Activated naive CD4-positive, alpha-beta T cell treated with anti-CD3 and anti-CD28 coated beads, Interleukin-2, amount 50 U/mL, for 72 hours (primary cell): ENCODE measurements around the gene MMP23B. TPM values are rescaled to one million over a fixed set of nuclear protein-coding genes. Genes with fewer than 3 reads are reported as not detected.
"Not testable (repeated sequence)": the region's sequence is repeated elsewhere in the genome, so short reads cannot be mapped to it uniquely, and the experiment has no call there.

ENCODE experiments used
- ATAC-seq, 2 donors: fragments of 150-1000 bp; cut with Tn5 transposase; 2 replicates each; pipeline ENCODE4 v1.10.0; 2021; ENCODE audit warnings: mild to moderate bottlenecking in 2 of 2, moderate library complexity in 2 of 2
- DNase-seq, 2 donors: peaks; one replicate each; pipeline ENCODE4 v3.0.0; 2021 to 2022; ENCODE audit warnings: low spot score in 2 of 2
- H3K27ac Mint-ChIP-seq, 2 donors: one replicate each; pipeline ENCODE4 v1.8.0; 2022; ENCODE audit warnings: mild to moderate bottlenecking in 2 of 2, mixed read lengths in 2 of 2
- H3K36me3 Mint-ChIP-seq, 2 donors: one replicate each; pipeline ENCODE4 v1.8.0; 2022; ENCODE audit warnings: mixed read lengths in 2 of 2
- H3K9me3 Mint-ChIP-seq, 2 donors: one replicate each; pipeline ENCODE4 v1.8.0; 2022; ENCODE audit warnings: mixed read lengths in 2 of 2
- total RNA-seq, 2 donors: library from RNA; stranded (reverse); gene quantifications; one replicate each; pipeline ENCODE4 v1.2.3, GENCODE V29; 2022

The MMP23B gene
- total RNA-seq, 2 donors from 2014 or later, result 1.6 to 2.7 TPM

- Mint-ChIP-seq H3K27ac (peak overlapping the region in 1 of 2 donors; percentile 44), H3K9me3 (no peaks in the 10 kb centered on the region), H3K36me3 (peaks cover 0 to 4% of the 10 kb centered on the region in 2 donors)
These were observed 37.8 kb downstream of the MMP23B start for GRCh38 chr1:1669468-1670440.

GRCh38 chr1:1670866-1671265, 38.9 kb downstream of the MMP23B start:
- DNase-seq (no peak), ATAC-seq (no peak)
- peaks cover 0 to 4% of the 10 kb centered on the region in 2 donors for H3K36me3 Mint-ChIP-seq
- peak overlapping the region in 1 of 2 donors; percentile 86 for H3K27ac Mint-ChIP-seq
- no peaks in the 10 kb centered on the region for H3K9me3 Mint-ChIP-seq

More at GRCh38 chr1:1669468-1670440, 37.8 kb downstream of the MMP23B start:
- ATAC-seq (no peak), DNase-seq (no peak)

- Mint-ChIP-seq H3K27ac (no peak overlapping the region), H3K9me3 (no peaks in the 10 kb centered on the region), H3K36me3 (peaks cover 0 to 4% of the 10 kb centered on the region in 2 donors)
These were observed 39.6 kb downstream of the MMP23B start for GRCh38 chr1:1671365-1672119.

GRCh38 chr1:1672181-1672965, 40.4 kb downstream of the MMP23B start:
- no peaks in the 10 kb centered on the region for H3K9me3 Mint-ChIP-seq
- no peak for DNase-seq
- ATAC-seq, result no peak
- peak overlapping the region; percentile 39 to 50 for H3K27ac Mint-ChIP-seq
- H3K36me3 Mint-ChIP-seq, result peaks cover 0 to 3% of the 10 kb centered on the region in 2 donors

More at GRCh38 chr1:1671365-1672119, 39.6 kb downstream of the MMP23B start:
- no peak for DNase-seq
- ATAC-seq, result no peak

- DNase-seq, ATAC-seq, H3K9me3 Mint-ChIP-seq, H3K27ac Mint-ChIP-seq: not testable (repeated sequence)
- peaks cover 0 to 11% of the 10 kb centered on the region in 2 donors for H3K36me3 Mint-ChIP-seq
These were observed 42.8 kb downstream of the MMP23B start for GRCh38 chr1:1674806-1675205.

- H3K9me3 Mint-ChIP-seq, H3K27ac Mint-ChIP-seq, ATAC-seq, DNase-seq: not testable (repeated sequence)
- peaks cover 0 to 11% of the 10 kb centered on the region in 2 donors for H3K36me3 Mint-ChIP-seq
These were observed 43.2 kb downstream of the MMP23B start for GRCh38 chr1:1675218-1675617.

GRCh38 chr1:1676087-1676486, 44.1 kb downstream of the MMP23B start:
- H3K9me3 Mint-ChIP-seq, H3K27ac Mint-ChIP-seq, DNase-seq, ATAC-seq: not testable (repeated sequence)
- peaks cover 0 to 11% of the 10 kb centered on the region in 2 donors for H3K36me3 Mint-ChIP-seq

GRCh38 chr1:1677718-1678580, 46.0 kb downstream of the MMP23B start:
- peak; percentile 62 to 70 for ATAC-seq
- no peaks in the 10 kb centered on the region for H3K9me3 Mint-ChIP-seq
- peak; percentile 50 to 62 for DNase-seq
- peaks cover 0 to 11% of the 10 kb centered on the region in 2 donors for H3K36me3 Mint-ChIP-seq
- peak overlapping the region; percentile 96 to 99 for H3K27ac Mint-ChIP-seq

GRCh38 chr1:1678581-1679380, 46.8 kb downstream of the MMP23B start:
- H3K36me3 Mint-ChIP-seq, result peaks cover 0 to 11% of the 10 kb centered on the region in 2 donors
- ATAC-seq, result peak; percentile 59 to 89

GRCh38 chr1:1680031-1680911, 48.3 kb downstream of the MMP23B start:
- Mint-ChIP-seq H3K9me3 (no peaks in the 10 kb centered on the region), H3K27ac (no peak overlapping the region), H3K36me3 (peaks cover 0 to 11% of the 10 kb centered on the region in 2 donors)
- ATAC-seq (no peak), DNase-seq (no peak)

More at GRCh38 chr1:1678581-1679380, 46.8 kb downstream of the MMP23B start:
- H3K9me3 Mint-ChIP-seq, result no peaks in the 10 kb centered on the region
- H3K27ac Mint-ChIP-seq, result peak overlapping the region; percentile 96 to 99
- peak in 1 of 2 donors; percentile 78 for DNase-seq

- no peak for ATAC-seq
- H3K9me3 Mint-ChIP-seq, result no peaks in the 10 kb centered on the region
- DNase-seq, result no peak
- H3K36me3 Mint-ChIP-seq, result peaks cover 0 to 11% of the 10 kb centered on the region in 2 donors
- no peak overlapping the region for H3K27ac Mint-ChIP-seq
These were observed 48.9 kb downstream of the MMP23B start for GRCh38 chr1:1680912-1681273.

GRCh38 chr1:1683104-1683905, 51.3 kb downstream of the MMP23B start:
- DNase-seq (no peak), ATAC-seq (no peak)
- Mint-ChIP-seq H3K9me3 (no peaks in the 10 kb centered on the region), H3K36me3 (peaks cover 0 to 3% of the 10 kb centered on the region in 2 donors), H3K27ac (no peak overlapping the region)
